KMS-11 (cell line): ENCODE data around the gene PTPN6.

Experiments used
- H2AFZ ChIP-seq: fragments of 200-600 bp; sonication (generic); 2 replicates; pipeline ENCODE4 v1.6.1; 2016; ENCODE audit warnings: antibody characterized with exemption, mixed run types, low read depth
- H3K27ac ChIP-seq: fragments of 200-600 bp; sonication (generic); 2 replicates; pipeline ENCODE4 v1.6.1; 2016; ENCODE audit warnings: mild to moderate bottlenecking, mixed run types
- H3K27me3 ChIP-seq: fragments of 200-600 bp; sonication (generic); 2 replicates; pipeline ENCODE4 v1.6.1; 2017; ENCODE audit warnings: mild to moderate bottlenecking, low read depth, mixed run types, moderate library complexity; ENCODE audit not compliant: insufficient read depth
- H3K36me3 ChIP-seq: fragments of 200-600 bp; sonication (generic); 2 replicates; pipeline ENCODE4 v1.6.1; 2017; ENCODE audit warnings: mild to moderate bottlenecking, mixed run types; ENCODE audit not compliant: insufficient read depth
- H3K4me1 ChIP-seq: fragments of 200-600 bp; sonication (generic); 2 replicates; pipeline ENCODE4 v1.6.1; 2016; ENCODE audit warnings: mild to moderate bottlenecking, low read depth, mixed run types; ENCODE audit not compliant: poor library complexity, severe bottlenecking
- H3K4me2 ChIP-seq: fragments of 200-600 bp; sonication (generic); 2 replicates; pipeline ENCODE4 v1.7.0; 2016; ENCODE audit warnings: mild to moderate bottlenecking, mixed run types
- H3K4me3 ChIP-seq: fragments of 200-600 bp; sonication (generic); IDR thresholded peaks from 2 replicates; pipeline ENCODE4 v1.6.1; 2017; ENCODE audit warnings: low read depth, low read length, mixed read lengths; ENCODE audit not compliant: insufficient read depth
- H3K79me2 ChIP-seq: fragments of 200-600 bp; sonication (generic); 2 replicates; pipeline ENCODE4 v1.6.1; 2016; ENCODE audit warnings: low read depth, mixed run types; ENCODE audit not compliant: insufficient read depth
- H3K9ac ChIP-seq: fragments of 200-600 bp; sonication (generic); 2 replicates; pipeline ENCODE4 v1.6.1; 2016; ENCODE audit warnings: mild to moderate bottlenecking, mixed run types
- H4K20me1 ChIP-seq: fragments of 200-600 bp; sonication (generic); 2 replicates; pipeline ENCODE4 v1.6.1; 2016; ENCODE audit warnings: mild to moderate bottlenecking, mixed run types; ENCODE audit not compliant: insufficient read depth
- TF ChIP-seq, protein P1 (sequence below): fragments of 200-600 bp; sonication (generic); conservative IDR thresholded peaks from 2 replicates; pipeline ENCODE4 v1.6.1; 2017; ENCODE audit warnings: low read depth, mild to moderate bottlenecking, antibody characterized with exemption, low read length, moderate library complexity, mixed read lengths

Gene PTPN6

GRCh38 chr12:6946033-6946919 is 4.9 kb upstream of the PTPN6 start:
- no peaks in the 10 kb centered on the region for H3K79me2 ChIP-seq
- no peak overlapping the region for H3K4me2 ChIP-seq
- H3K9ac ChIP-seq = no peak overlapping the region
- TF ChIP-seq, protein P1, sequence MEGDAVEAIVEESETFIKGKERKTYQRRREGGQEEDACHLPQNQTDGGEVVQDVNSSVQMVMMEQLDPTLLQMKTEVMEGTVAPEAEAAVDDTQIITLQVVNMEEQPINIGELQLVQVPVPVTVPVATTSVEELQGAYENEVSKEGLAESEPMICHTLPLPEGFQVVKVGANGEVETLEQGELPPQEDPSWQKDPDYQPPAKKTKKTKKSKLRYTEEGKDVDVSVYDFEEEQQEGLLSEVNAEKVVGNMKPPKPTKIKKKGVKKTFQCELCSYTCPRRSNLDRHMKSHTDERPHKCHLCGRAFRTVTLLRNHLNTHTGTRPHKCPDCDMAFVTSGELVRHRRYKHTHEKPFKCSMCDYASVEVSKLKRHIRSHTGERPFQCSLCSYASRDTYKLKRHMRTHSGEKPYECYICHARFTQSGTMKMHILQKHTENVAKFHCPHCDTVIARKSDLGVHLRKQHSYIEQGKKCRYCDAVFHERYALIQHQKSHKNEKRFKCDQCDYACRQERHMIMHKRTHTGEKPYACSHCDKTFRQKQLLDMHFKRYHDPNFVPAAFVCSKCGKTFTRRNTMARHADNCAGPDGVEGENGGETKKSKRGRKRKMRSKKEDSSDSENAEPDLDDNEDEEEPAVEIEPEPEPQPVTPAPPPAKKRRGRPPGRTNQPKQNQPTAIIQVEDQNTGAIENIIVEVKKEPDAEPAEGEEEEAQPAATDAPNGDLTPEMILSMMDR = no peak
- H4K20me1 ChIP-seq = no peaks in the 10 kb centered on the region
- no peaks in the 10 kb centered on the region for H3K36me3 ChIP-seq
- H3K27me3 ChIP-seq = no peaks in the 10 kb centered on the region
- no peak overlapping the region for H3K27ac ChIP-seq
- H3K4me1 ChIP-seq = peaks cover 31% of the 10 kb centered on the region
- no peak overlapping the region for H2AFZ ChIP-seq
- H3K4me3 ChIP-seq = no peak overlapping the region

DNA sequence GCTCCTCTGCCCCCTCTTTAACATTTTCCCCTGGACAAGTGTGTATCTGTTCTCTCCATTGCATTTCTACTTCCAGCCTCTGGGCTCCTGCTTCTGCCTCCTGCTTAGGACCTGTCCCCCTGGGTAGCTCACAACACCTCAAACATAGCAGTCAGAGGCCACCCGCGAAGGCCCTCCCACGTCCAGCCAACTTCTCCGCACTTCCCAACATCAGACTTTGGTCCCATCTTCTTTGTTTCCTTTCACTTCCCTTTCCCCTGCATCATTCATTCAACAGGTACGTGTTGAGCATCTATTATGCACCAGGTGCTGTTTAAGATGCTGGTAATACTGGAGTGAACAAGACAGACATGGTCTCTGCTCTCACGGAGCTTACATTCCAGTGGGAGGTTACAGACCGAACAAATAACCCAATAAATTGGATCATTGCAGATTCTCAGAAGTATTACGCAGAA is 4.2 kb upstream of the PTPN6 start:
- Histone ChIP-seq H3K4me1 (peaks cover 31% of the 10 kb centered on the region), H3K4me3 (no peak overlapping the region), H2AFZ (no peak overlapping the region)

DNA sequence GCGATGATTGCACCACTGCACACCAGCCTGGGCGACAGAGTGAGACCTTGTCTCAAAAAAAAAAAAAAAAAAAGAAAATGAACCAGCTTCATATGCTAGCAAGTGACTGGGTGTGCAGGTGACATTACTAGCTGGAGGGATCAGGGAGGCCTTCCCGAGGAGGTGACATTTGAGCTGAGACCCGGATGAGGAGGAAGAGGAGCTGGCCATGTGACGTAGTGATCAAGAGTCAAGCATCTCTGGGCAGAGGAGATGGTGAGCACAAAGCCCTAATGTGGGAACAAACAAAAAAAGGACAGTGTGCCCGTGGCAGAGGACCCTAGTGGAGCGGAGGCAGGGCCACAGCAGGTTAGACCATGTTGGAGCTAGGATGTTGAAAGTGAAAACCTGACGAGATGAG is 3.5 kb upstream of the PTPN6 start:
- Histone ChIP-seq H3K79me2 (no peaks in the 10 kb centered on the region), H4K20me1 (no peaks in the 10 kb centered on the region), H2AFZ (no peak overlapping the region), H3K27me3 (no peaks in the 10 kb centered on the region), H3K4me1 (peaks cover 30% of the 10 kb centered on the region), H3K36me3 (no peaks in the 10 kb centered on the region), H3K4me2 (no peak overlapping the region), H3K4me3 (no peak overlapping the region), H3K9ac (no peak overlapping the region), H3K27ac (no peak overlapping the region)
- TF ChIP-seq, protein P1 = no peak

More for the DNA sequence above, 4.2 kb upstream of the PTPN6 start:
- TF ChIP-seq, protein P1 = no peak
- H3K9ac ChIP-seq = no peak overlapping the region
- H3K4me2 ChIP-seq = no peak overlapping the region
- H3K79me2 ChIP-seq = no peaks in the 10 kb centered on the region
- no peaks in the 10 kb centered on the region for H3K36me3 ChIP-seq
- H3K27ac ChIP-seq = no peak overlapping the region
- H3K27me3 ChIP-seq = no peaks in the 10 kb centered on the region
- H4K20me1 ChIP-seq = no peaks in the 10 kb centered on the region

- H2AFZ ChIP-seq = peak overlapping the region; percentile 82
- TF ChIP-seq, protein P1 = 0 out of 2 replicates have a peak, but pooled peaks have one; percentile 21
- H3K36me3 ChIP-seq = no peaks in the 10 kb centered on the region
- no peaks in the 10 kb centered on the region for H3K27me3 ChIP-seq
- H3K9ac ChIP-seq = peak overlapping the region; percentile 13; the same call in 1 of the 2 replicates
- no peaks in the 10 kb centered on the region for H4K20me1 ChIP-seq
- no peak overlapping the region for H3K4me3 ChIP-seq
- no peaks in the 10 kb centered on the region for H3K79me2 ChIP-seq
- peak overlapping the region; percentile 40 for H3K4me2 ChIP-seq
- H3K27ac ChIP-seq = peak overlapping the region; percentile 75
- peaks cover 38% of the 10 kb centered on the region for H3K4me1 ChIP-seq
These were observed 2.1 kb upstream of the PTPN6 start for GRCh38 chr12:6948873-6949594.
